Measurements from ENCODE around the gene TRIML2.
"Not testable (repeated sequence)": the region's sequence is repeated elsewhere in the genome, so short reads cannot be mapped to it uniquely, and the experiment has no call there.

TRIML2 gene

DNA sequence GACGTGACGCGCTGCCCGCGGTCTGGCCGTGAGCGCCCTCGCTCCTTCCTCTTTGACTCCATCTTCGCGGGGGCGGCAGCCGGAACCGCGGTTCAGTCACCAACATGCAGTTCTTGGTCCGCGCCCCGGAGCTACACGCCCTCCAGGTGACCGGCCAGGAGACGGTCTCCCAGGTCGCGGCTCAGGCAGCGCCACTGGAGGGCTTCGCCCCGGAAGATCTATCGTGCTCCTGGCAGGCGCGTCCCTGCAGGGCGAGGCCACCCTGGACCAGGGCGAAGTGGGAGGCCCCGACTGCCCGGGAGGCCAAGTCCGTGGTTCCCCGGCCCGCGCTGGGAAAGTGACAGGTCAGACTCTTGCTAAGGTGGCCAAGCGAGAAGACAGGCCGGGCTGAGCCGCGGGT, 2.9 kb downstream of the TRIML2 start:
- no peak for DNase-seq

DNA sequence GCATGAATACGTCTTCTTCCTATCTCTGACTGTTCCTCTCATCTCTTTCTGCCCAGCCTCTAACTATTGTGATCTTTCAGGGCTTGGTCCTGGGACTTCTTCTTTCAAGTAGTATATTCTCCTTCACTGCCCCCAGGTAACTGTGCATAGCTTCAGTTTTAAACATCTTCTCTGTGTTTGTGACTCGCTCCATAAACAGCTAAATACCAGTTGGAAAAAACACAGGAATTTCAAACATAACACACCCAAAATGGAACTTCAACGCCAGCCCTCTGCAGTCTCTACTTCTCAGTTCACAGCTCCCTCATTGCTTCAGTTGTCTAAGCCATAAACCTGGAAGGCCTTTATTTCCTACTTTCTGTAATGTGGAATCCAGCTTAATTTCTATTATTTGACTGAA, 16.6 kb downstream of the TRIML2 start:
- DNase-seq = no peak

DNA sequence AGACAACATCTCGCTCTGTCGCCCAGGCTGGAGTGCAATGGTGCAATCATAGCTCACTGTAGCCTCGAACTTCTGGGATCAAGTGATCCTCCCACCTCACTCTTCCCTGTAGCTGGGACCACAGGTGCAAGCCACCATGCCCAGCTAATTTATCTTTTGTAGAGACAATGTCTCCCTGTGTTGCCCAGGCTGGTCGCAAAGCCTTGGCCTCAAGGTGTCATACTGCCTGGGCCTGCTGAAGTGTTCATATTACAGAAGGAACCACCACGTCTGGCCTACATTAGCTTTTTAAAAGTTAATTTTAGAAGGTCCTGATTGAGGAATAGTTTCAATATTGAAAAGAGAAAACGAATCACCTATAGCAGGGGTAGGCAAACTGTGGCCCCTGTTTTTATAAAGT, 22.5 kb downstream of the TRIML2 start:
- no peak for DNase-seq

DNA sequence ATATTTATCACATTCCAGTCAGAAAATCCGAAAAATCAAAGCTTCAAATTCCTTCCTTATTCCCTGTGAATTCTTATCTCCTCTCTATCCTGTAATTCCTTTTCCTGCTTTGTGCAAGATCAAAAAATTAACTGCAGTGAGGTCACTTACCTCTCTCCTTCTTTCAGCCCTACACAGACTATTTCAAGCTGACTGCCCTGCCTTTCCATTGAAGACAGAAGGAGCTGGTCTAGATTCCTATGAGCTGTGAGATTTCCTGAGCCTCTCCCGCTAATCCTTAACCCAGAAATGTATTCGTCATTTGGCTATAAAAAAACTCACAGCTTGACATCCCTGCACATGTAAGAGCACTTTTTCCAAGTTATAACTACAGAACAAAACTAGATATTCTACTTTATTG, 26.6 kb downstream of the TRIML2 start:
- DNase-seq = no peak

DNA sequence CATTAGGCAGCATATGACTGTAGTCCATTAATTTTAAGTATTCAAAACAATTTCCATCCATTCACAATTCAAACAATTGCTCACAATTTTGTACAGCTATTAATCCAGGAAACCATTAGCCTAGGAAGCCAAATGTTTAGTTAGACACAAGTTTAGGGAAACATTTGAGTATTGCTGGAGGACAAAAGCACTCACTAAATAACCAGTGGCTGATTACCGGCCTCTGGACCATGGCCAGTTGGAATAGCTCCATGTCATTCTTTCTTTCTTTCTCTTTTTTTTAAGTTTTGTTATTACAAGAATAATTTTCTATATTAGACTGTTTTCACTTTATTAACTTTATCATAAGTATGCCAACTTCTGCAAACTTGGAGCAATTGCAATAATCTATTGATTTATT, 31.3 kb downstream of the TRIML2 start:
- DNase-seq = no peak

DNA sequence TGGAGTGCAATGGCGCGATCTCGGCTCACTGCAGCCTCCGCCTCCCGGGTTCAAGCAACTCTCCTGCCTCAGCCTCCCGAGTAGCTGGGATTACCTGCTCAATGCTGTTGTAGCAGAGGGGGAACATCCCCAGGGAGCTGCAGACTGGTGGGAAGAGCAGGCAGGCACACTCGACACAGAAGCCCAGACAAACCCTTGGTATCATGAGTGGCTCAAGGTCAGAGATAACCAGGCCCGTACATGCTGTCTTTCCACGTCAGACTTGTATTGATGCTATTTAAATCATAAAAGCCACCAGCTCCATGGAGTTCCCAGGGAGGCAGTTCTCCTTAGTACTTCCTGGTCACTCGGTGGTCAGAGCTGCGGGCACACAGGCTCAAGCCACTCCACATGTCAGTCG, 33.2 kb downstream of the TRIML2 start:
- DNase-seq = no peak

DNA sequence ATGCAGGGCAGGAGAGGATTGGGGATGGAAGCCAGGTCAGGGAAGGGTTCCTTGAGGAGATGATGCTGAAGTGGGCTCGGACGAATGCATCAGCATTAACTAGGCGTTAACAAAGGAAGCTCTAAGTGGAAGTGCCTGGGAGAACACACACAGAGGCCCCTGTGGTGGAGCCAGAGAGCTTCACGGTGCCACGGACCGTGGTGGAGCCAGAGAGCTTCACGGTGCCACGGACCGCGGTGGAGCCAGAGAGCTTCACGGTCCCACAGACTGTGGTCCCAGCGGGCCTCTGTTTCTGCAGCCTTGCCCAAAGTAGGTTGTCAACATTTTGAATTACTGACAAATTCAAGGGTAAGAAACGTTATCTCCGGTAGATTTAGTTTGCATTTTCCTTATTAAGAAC, 48.3 kb downstream of the TRIML2 start:
- no peak for DNase-seq

DNA sequence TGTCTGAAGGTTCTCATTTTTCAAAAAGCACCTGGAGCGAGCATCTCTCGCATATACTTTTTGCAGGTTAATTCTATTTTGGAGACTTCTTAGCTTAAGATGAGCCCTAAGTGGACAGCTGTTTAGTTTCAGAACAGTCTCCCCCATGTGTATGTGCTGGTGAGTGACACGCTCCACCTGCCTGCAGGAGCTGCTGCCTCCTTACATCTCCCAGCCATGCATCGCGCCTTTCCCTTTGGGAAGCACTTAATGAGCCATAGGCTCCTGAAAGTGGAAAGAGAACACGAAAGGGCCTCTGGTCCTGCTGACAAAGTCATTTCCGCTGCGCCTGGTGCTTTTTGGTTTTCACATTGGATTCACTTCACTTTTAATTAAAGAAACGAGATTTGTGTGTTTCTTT, 56.1 kb downstream of the TRIML2 start:
- no peak for DNase-seq

DNA sequence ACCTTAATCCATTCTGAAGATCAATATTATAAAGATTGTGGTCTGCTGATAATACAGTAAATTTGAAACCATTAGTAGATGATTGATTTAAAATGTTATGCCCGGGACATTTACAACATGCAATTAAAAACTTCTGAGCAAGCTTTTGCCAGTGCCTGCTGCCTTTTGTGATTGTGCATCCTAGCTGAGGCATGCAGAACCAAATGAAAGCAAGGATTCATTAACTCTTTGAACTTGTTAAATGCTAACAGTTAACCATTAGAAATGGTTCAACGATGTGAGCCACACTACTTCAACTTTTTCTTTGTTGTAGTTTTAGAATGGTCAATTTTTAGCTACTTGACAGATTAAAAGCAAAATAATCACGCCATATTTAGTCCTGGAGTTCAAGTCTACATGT, 62.7 kb downstream of the TRIML2 start:
- DNase-seq = no peak

DNA sequence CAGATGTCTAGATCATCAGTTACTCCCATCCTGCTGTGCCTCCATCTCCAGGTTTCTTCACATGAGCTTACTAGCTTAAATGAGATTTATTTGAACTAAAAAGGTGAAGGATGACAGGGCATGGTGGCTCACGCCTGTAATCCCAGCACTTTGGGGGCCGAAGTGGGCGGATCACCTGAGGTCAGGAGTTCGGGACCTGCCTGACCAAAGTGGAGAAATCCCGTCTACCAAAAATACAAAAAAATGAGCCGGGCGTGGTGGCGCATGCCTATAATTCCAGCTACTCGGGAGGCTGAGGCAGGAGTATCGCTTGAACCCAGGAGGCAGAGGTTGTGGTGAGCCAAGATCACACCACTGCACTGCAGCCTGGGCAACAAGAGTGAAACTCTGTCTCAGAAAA, 63.9 kb downstream of the TRIML2 start:
- DNase-seq = not testable (repeated sequence)

DNA sequence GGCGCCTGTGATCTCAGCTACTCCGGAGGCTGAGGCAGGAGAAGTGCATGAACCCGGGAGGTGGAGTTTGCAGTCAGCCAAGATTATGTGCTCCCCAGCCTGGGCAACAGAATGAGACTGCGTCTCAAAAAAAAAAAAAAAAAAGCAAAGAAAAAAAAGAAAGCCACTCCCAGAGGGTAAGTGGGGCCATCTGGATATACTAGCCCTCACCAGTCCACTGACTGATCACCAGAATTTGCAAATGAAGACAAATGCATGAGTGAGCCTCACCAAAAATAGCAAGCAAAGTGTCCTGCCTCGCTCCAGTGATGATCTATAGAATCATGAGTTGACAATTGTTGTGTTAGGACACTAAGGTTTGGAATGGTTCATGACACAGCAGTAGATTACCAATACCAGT, 66.2 kb downstream of the TRIML2 start:
- DNase-seq = no peak

DNA sequence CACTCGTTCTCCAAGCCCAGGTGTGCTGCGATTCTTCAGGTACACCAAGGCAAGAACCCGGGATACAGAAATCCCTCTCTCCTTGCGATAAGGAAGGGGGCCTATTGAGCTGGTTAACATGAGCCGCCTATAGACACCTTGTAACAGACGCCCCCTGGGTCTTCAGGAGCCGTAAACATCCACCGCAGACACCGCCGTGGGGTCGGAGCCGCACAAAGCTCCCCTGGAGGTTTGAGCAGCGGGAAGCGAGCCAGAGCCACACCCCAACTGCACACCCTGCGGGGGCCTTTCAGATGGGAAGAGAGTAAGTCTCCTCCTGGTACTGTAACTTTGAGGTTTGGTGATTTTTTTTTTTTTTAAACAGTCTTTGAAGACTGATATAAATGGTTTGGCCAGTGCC, 67.2 kb downstream of the TRIML2 start:
- DNase-seq = no peak

DNA sequence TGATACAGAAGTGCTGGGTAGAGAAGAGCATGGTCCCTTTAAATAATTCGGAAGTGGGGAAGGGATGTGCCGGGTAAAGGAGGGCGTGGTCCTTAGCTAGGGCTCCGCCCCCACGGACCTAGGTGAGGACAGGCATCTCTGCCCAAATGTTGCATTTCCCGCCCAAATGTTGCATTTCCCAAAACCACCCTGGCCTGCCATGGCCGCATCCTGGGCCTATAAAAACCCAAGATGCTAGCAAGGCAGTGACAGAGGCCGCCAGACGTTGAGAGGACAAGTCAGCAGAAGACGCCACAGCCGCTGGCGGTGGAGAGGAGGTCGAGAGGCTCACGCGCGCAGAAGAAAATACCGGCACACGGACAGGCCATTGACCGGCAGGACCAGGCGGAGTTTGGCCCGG, 67.7 kb downstream of the TRIML2 start:
- no peak for DNase-seq
